ENCODE data around the gene PROM1. TPM values are rescaled to one million over a fixed set of nuclear protein-coding genes. Genes with fewer than 3 reads are reported as not detected.

The PROM1 gene
- total and polyA plus RNA-seq, 2 experiments from 2014 or later: 36.6 to 66.6 TPM

DNA sequence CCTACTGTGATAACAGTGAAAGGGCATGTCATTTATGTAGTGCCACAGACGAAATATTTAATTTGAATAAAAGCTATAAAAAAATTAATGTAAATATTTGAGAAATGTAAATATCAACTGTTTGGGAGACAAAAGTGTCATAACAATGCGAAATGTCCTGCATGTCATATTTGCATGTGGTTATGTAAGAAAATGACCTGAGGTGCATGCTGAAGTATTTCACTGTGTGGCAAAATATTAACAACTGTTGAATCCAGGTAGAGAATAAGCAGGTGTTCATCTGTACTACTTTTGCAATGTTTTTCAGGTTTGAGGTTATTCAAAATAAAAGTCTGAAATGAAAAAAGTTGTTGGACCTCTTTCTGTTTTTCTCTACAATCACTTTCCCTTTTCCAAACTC lies 30.9 kb downstream of the PROM1 start (continued):
- TF ChIP-seq, protein P1, sequence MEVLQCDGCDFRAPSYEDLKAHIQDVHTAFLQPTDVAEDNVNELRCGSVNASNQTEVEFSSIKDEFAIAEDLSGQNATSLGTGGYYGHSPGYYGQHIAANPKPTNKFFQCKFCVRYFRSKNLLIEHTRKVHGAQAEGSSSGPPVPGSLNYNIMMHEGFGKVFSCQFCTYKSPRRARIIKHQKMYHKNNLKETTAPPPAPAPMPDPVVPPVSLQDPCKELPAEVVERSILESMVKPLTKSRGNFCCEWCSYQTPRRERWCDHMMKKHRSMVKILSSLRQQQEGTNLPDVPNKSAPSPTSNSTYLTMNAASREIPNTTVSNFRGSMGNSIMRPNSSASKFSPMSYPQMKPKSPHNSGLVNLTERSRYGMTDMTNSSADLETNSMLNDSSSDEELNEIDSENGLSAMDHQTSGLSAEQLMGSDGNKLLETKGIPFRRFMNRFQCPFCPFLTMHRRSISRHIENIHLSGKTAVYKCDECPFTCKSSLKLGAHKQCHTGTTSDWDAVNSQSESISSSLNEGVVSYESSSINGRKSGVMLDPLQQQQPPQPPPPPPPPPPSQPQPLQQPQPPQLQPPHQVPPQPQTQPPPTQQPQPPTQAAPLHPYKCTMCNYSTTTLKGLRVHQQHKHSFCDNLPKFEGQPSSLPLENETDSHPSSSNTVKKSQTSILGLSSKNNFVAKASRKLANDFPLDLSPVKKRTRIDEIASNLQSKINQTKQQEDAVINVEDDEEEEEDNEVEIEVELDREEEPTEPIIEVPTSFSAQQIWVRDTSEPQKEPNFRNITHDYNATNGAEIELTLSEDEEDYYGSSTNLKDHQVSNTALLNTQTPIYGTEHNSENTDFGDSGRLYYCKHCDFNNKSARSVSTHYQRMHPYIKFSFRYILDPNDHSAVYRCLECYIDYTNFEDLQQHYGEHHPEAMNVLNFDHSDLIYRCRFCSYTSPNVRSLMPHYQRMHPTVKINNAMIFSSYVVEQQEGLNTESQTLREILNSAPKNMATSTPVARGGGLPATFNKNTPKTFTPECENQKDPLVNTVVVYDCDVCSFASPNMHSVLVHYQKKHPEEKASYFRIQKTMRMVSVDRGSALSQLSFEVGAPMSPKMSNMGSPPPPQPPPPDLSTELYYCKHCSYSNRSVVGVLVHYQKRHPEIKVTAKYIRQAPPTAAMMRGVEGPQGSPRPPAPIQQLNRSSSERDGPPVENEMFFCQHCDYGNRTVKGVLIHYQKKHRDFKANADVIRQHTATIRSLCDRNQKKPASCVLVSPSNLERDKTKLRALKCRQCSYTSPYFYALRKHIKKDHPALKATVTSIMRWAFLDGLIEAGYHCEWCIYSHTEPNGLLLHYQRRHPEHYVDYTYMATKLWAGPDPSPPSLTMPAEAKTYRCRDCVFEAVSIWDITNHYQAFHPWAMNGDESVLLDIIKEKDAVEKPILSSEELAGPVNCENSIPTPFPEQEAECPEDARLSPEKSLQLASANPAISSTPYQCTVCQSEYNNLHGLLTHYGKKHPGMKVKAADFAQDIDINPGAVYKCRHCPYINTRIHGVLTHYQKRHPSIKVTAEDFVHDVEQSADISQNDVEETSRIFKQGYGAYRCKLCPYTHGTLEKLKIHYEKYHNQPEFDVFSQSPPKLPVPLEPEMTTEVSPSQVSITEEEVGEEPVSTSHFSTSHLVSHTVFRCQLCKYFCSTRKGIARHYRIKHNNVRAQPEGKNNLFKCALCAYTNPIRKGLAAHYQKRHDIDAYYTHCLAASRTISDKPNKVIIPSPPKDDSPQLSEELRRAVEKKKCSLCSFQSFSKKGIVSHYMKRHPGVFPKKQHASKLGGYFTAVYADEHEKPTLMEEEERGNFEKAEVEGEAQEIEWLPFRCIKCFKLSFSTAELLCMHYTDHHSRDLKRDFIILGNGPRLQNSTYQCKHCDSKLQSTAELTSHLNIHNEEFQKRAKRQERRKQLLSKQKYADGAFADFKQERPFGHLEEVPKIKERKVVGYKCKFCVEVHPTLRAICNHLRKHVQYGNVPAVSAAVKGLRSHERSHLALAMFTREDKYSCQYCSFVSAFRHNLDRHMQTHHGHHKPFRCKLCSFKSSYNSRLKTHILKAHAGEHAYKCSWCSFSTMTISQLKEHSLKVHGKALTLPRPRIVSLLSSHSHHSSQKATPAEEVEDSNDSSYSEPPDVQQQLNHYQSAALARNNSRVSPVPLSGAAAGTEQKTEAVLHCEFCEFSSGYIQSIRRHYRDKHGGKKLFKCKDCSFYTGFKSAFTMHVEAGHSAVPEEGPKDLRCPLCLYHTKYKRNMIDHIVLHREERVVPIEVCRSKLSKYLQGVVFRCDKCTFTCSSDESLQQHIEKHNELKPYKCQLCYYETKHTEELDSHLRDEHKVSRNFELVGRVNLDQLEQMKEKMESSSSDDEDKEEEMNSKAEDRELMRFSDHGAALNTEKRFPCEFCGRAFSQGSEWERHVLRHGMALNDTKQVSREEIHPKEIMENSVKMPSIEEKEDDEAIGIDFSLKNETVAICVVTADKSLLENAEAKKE (CRISPR knock-in tag; IDR thresholded peaks at IDR 0.05): no peak
- no peak for TF ChIP-seq ZNF331 (CRISPR knock-in tag; IDR thresholded peaks at IDR 0.05; ENCODE audit: low read depth)
- no peak for TF ChIP-seq STAT1 (IDR thresholded peaks at IDR 0.05; ENCODE audit: unreplicated experiment)
- TF ChIP-seq CREB1 (CRISPR knock-in tag; IDR thresholded peaks at IDR 0.05; ENCODE audit: low read depth): no peak
- TF ChIP-seq ZNF114 (CRISPR knock-in tag; IDR thresholded peaks at IDR 0.05): no peak
- TF ChIP-seq, protein P2, sequence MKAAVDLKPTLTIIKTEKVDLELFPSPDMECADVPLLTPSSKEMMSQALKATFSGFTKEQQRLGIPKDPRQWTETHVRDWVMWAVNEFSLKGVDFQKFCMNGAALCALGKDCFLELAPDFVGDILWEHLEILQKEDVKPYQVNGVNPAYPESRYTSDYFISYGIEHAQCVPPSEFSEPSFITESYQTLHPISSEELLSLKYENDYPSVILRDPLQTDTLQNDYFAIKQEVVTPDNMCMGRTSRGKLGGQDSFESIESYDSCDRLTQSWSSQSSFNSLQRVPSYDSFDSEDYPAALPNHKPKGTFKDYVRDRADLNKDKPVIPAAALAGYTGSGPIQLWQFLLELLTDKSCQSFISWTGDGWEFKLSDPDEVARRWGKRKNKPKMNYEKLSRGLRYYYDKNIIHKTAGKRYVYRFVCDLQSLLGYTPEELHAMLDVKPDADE (IDR thresholded peaks at IDR 0.05): no peak
- no peak for TF ChIP-seq JUNB (IDR thresholded peaks at IDR 0.05; ENCODE audit: unreplicated experiment)
- no peak for TF ChIP-seq POLR2AphosphoS5 (IDR thresholded peaks at IDR 0.05; ENCODE audit: low read depth)
- no peak for TF ChIP-seq NANOG (IDR thresholded peaks at IDR 0.05; ENCODE audit: borderline replicate concordance)

DNA sequence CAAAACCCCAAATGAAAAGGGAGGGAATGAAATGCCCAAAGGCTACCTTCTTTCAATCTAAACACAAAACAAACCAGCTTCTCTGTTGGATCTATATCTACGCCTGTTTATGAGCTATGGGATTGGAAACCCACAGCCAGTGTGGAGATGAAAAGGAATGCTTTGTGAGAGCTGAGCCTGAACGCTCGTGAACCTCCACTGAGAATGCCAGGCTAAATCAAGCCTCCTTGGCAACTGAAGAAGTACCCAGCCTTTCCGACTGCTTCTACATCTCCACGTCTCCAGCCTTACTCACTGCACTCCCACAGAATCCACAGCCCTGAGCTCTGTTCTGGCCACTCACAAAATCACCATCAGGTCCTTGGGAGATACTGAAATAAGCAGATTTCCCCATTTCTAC lies 31.8 kb downstream of the PROM1 start:
- peaks cover 31% of the 10 kb centered on the region for H4K20me1 ChIP-seq (replicated peaks; ENCODE audit: insufficient read depth)
- ATAC-seq (no peak), DNase-seq (ENCODE audit: low spot score) (no peak)
- H3K9me3 Mint-ChIP-seq: no peaks in the 10 kb centered on the region
- no peaks in the 10 kb centered on the region for H3K27me3 Mint-ChIP-seq (ENCODE audit: insufficient read depth, low read depth, poor library complexity)
- H3K79me2 ChIP-seq (replicated peaks; ENCODE audit: insufficient read depth): peaks cover 62% of the 10 kb centered on the region
- no peaks in the 10 kb centered on the region for H3K36me3 ChIP-seq (ENCODE audit: insufficient read depth)
- no peak overlapping the region for H3K4me2 ChIP-seq
- H3K27me3 ChIP-seq (ENCODE audit: insufficient read depth): no peaks in the 10 kb centered on the region
- no peaks in the 10 kb centered on the region for H3F3A ChIP-seq (replicated peaks; ENCODE audit: low read depth)
- H3K9me2 ChIP-seq (ENCODE audit: insufficient read depth): no peaks in the 10 kb centered on the region
- H3K27ac Mint-ChIP-seq: peak overlapping the region; percentile 44; the same call in 1 of the 2 replicates
- no peak overlapping the region for H3K27ac ChIP-seq (ENCODE audit: low read depth)
- no peak overlapping the region for H3K4me3 Mint-ChIP-seq
- peaks cover 30% of the 10 kb centered on the region for H3K4me1 Mint-ChIP-seq
- no peak overlapping the region for H3K4me3 ChIP-seq
- H2AFZ ChIP-seq: no peak overlapping the region
- H3K4me1 ChIP-seq (ENCODE audit: insufficient read depth): peaks cover 13% of the 10 kb centered on the region; the same call in 1 of the 2 replicates
- peaks cover 17% of the 10 kb centered on the region for H3K36me3 Mint-ChIP-seq (ENCODE audit: low read depth)
- TF ChIP-seq, protein P1 (CRISPR knock-in tag; IDR thresholded peaks at IDR 0.05): no peak
- TF ChIP-seq ZNF331 (CRISPR knock-in tag; IDR thresholded peaks at IDR 0.05; ENCODE audit: low read depth) (no peak), STAT1 (IDR thresholded peaks at IDR 0.05; ENCODE audit: unreplicated experiment) (no peak), EZH2 (IDR thresholded peaks at IDR 0.05; ENCODE audit: low read depth, unreplicated experiment) (no peak)
